Stimulated activated CD4-positive, alpha-beta T cell treated with anti-CD3 and anti-CD28 coated beads, Interleukin-1b, Interleukin-23, amount 100 ng/mL, for 4 hours (primary cell): Measurements from ENCODE around the gene KCTD14.
"Not testable (repeated sequence)": the region's sequence is repeated elsewhere in the genome, so short reads cannot be mapped to it uniquely, and the experiment has no call there.

Source experiments
- DNase-seq, 2 donors: peaks; one replicate each; pipeline ENCODE4 v3.0.0-alpha.2; 2020; ENCODE audit warnings: low read depth in 2 of 2

KCTD14 gene, protein sequence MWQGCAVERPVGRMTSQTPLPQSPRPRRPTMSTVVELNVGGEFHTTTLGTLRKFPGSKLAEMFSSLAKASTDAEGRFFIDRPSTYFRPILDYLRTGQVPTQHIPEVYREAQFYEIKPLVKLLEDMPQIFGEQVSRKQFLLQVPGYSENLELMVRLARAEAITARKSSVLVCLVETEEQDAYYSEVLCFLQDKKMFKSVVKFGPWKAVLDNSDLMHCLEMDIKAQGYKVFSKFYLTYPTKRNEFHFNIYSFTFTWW

GRCh38 chr11:78022397-78023396 is at the start of gene KCTD14:
Gene KCTD14 (minus strand): TSS chr11:78023276. CDS start chr11:78023249, 27 bp downstream.
- DNase-seq = no peak

DNA sequence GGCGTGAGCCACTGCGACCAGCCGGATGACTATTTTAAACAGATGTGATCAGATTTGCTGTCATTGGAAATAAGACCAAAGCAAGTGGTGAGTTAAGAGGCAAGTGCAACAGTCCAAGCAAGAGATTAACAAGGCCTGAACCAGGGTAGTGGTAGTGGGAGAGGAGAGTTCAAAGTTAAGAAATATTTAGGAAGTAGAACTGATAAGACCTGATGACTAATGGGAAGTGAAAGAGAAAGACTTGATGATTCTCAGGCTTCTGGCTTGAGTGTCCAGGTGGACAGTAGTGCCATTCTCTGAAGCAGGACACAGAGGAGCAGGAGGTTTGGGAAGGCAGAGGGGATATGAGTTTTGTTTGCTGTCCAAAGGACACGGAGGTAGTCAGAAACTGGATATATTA is 49.4 kb upstream of the KCTD14 start:
- no peak for DNase-seq

DNA sequence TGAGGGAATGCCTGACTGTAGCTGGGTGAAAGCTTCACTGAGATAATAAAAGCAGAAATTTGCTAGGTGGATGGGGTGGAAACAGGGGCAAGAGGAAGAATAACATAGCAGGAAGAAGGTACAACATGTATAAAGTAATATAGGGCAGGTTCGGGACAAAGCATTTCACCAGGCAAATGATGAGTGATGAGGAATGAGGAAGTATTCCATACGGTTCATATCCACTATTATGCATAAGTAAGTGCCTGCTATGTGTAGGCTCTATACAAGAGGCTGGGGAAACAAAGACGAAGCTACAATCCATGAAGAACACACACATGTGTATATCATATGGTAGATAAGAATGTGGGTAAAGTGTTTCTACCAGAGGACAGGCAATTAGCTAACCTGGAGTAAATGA is 48.6 kb upstream of the KCTD14 start:
- no peak for DNase-seq

DNA sequence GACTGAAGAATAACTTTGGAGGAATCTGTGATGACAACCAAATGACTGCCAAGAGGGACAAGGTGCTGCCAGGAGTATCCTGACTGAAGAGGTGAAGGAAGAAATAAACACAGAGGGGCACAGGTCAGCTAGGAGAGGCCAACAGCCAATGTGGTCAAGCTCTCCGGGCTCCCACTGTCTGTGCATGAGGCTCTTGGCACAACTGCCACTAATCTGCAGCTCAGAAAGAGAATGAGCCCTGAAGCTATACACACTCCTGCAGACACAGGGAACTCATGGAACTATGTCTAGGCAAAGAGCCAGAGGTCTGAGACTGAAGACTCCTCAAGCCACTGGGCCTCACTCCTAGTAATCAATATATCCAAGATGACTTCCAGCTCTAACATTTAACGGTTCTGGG is 47.5 kb upstream of the KCTD14 start:
- no peak for DNase-seq

DNA sequence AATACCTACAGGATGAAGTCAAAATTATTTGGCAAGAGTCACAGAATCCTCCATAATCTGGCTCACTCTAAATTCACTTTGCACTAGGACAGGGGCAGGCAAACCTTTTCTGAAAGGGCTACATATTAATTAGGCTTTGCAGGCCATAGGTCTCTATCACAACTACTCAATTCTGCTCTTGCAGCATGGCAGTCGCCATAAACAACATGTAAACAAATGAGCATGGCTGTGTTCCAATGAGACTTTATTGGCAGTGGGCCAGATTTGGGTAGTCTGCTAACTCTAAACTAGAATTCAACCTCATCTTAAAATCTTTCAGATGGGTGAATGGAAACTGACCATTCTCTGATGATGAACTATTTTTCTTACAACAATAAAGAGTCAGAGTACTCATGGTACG is 46.4 kb upstream of the KCTD14 start:
- DNase-seq = no peak

DNA sequence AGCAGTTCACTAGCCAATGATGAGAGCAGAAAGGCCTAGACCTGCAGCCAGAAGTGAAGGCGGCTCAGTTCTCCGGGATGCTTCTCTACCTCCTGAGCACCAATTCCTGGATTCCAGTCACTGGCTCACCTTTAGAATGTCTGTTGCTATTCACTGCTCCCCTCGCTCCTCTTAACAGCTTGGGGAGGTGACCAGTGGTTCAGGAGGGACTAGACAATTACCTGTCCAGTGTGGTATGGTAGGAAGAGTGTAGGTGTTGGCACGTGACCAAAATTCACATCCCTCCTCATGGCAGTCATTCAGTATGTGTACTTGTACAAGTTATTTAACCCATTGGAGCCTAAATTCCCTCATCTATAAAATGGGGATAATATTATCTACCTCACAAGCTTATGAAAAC is 44.6 kb upstream of the KCTD14 start:
- DNase-seq = no peak

DNA sequence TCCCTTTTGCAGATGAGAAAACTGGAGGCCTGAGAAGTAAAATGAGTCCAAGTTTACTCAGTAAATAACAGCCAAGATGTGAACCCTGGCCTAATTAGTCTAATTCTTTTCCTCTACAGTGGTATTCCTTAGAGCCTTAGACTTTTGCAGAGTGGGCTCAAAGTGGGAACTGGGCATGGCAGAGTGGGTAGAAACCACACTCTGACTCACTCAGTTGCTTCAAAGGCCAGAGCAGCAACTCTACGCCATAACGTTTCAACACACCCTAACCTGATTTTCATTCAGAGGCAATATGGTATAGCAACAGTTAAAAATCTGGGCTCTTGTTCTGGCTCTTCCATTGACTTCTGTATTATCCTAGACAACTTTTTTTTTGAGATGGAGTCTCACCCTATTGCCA is 43.4 kb upstream of the KCTD14 start:
- no peak for DNase-seq

GRCh38 chr11:78065203-78065602 is 42.1 kb upstream of the KCTD14 start:
- no peak for DNase-seq

- no peak for DNase-seq
These were observed 40.5 kb upstream of the KCTD14 start, which contains the start of gene THRSP for GRCh38 chr11:78063440-78064181. Gene THRSP (plus strand): TSS chr11:78063861. CDS start chr11:78063882, 21 bp downstream.

DNA sequence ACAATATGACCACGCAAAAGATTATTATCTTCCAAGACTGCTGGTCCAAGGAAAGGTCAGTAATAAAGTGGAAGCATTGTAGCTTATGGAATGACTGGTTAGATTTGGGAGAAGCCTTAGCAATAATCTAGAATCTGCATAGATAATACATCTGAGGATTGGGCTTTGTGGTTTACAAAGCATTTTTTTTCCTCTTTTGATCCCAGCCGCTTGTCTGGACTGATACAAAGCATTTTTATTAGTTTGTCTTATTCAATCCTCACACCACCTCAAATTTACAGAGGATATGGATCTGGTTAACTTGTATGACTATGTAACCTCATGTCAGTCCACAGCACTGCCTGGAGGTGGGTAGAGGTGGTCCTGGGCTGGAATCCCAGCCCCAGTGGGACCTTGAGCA is 39.6 kb upstream of the KCTD14 start:
- no peak for DNase-seq

DNA sequence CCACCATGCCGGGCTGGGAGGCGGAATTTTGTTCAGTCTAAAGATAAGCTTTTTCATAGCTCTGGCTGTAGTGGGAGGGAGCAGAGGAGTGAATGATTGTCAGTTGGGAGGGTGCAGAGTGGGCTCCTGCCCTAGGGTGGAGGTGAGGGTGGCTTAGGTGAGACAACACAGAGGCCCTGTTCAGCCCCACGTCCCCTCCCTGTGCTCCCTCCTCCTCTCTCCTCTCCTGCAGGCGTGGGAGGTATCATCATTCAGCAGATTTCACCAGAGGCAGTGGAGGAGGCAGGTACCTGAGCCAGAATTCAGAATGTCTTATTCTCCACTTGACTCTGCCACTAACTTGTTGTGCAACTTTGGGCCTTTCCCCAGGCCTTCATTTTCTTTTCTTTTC is 38.8 kb upstream of the KCTD14 start:
- no peak for DNase-seq

DNA sequence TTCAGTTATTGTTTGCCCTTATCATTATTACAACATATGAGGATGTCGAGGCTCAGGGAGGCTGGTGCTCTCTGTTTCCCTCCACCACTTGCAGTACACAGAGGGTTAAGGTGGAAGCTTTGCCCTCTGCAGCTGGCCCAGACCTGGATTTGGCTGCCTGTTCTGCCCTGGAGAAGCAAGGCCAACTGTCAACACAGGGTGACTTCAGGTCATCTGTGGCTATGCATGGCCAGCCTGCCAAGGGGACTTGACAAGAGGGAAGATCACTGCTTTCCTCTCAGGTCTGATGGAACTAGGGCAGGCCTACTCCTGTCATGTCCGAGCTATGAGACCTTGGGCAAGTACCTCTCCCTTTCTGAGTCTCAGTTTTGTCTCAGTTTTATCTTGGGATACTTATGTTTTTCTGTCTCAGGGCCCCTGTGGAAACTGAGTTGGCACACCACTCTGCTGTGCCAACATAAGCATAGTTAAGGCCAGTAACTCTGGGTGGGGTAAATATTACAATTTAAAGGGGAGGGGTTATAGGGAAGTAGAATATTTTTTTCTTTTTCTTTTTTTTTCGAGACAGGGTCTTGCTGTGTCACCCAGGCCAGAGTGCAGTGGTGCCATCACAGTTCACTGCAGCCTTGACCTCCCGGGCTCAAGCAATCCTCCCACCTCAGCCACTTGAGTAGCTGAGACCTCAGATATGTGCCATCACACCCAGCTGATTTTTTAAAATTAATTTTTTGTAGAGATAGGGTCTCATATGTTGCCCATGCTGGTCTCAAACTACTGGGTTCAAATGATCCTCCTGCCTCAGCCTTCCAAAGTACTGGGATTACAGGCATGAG is 38.2 kb upstream of the KCTD14 start:
- no peak for DNase-seq

DNA sequence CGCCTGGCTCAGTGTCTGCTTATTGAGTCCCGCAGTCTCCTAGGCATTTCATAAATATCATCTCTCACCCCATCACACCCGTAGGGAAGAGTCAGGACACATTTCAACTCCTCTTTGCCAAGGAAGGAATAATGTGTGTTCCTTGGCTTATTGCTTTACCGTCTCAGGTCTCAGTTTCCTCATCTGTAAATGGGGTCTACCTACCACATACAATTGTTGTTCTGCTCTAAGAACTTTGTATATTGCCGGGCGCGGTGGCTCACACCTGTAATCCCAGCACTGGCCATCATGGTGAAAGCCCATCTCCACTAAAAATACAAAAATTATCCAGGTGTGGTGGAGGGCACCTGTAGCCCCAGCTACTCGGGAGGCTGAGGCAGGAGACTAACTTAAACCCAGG is 37.5 kb upstream of the KCTD14 start:
- no peak for DNase-seq

DNA sequence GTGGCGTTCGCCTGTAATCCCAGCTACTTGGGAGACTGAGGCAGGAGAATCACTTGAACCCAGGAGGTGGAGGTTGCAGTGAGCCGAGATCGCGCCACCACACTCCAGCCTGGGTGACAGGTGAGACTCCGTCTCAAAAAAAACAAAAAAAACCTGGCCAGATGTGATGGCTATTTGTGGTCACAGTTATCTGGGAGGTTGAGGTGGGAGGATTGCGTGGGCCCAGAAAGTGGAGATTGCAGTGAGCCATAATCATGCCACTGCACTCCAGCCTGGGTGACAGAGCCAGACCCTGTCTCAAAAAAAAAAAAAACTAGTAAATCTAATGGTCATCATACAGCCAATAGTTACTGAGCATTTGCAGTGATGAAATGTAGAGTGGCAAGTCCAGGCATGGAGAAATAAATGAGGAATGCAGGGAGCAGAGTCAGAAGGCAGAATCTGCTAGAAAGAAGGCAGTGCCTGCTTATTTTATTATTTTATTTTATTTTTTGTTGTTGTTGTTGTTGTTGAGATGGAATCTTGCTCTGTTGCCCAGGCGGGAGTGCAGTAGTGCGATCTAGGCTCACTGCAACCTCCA is 36.8 kb upstream of the KCTD14 start:
- not testable (repeated sequence) for DNase-seq

DNA sequence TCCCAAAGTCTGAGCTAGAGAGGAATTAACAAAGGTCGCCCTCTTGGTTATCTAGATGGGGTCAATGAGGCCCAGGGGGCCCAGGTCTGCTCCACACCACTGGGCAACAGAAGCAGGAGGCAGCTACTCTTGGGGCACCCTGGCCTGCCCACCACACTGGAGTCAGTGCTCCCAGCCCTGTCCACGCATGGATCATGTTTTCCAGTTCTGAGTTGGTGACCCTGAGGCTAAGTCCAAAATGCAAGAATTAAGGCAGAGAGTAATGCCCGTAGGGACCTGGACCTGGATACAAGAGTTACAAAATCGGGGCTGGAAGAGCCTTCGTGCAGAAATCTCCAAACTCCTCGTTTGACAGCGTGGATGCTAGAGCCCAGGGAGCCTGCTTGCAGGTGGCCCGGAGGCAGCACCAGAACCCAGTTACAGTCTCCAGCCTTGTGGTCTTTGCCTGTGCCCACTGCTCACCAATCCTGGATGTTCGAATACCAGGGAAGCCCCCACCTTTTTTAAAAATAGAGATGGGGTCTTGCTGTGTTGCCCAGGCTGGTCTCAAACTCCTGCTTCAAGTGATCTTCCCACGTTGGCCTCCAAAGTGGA is 34.5 kb upstream of the KCTD14 start:
- DNase-seq = no peak

GRCh38 chr11:78056093-78056492 is 33.0 kb upstream of the KCTD14 start:
- no peak for DNase-seq

GRCh38 chr11:78054971-78055370 is 31.9 kb upstream of the KCTD14 start:
- DNase-seq = no peak

DNA sequence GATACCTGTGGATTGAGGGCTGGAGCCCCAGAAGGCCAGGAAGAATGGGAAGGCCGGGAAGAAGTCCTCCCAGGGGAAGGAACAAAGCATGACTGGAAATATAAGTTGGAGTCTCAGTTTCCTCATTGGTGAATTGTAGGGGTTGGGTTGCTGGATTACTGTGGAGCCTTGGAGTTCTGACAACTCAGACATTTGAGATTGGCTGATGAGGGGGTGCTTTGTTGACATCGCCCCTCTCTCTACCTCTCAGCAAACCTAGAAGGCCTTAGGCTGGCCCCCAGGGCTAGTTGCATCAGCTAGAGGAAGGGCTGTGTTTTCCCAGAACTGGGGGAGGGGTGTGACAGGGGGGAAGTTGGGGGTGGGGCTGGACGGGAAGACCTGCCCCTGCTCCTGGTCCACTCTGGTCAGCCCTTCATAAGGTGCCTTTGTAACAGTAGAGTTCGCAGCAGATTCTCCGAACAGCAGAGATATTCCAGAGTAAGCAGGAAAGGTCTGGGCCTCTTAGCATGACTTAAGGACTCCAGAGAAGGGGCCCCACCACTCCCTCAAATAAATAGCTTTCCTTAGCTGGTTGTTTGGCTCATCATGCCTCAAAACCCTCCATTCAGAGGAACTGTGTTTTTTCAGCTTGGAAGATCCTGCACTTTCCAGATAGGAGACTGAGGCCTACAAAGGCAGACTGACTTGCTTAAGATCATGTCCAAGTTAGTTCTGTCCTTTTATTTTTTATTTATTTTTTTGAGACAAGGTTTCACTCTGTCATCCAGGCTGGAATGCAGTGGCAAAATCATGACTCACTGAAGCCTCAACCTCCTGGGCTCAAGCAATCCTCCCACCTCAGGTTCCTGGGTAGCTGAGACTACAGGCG is 28.1 kb upstream of the KCTD14 start:
- DNase-seq = no peak

DNA sequence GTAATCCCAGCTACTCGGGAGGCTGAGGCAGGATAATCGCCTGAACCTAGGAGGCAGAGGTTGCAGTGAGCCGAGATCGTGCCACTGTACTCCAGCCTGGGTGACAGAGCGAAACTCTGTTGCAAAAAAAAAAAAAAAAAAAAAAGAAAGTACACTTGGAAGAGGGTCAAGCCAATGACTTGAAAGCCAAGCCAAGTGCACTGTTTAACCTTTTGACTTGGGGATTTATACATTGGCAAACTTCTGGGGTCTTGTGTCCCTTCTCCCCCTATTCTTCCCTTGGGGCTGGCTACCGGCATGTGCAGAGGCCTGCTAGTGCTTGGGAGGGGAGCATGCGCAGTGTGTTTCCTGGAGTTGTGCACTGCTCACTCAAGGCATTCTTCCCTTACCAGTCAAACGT is 26.3 kb upstream of the KCTD14 start:
- no peak for DNase-seq

- DNase-seq = no peak
These were observed 25.5 kb upstream of the KCTD14 start for GRCh38 chr11:78048561-78048960.
